SH-SY5Y (cell line): ENCODE results near the gene RNU7-1.

Source experiments
- GATA2 ChIP-seq: IDR thresholded peaks from 2 replicates; pipeline ENCODE4 v1.6.1; 2011; ENCODE audit warnings: mild to moderate bottlenecking, low read depth, low read length
- GATA3 ChIP-seq: IDR thresholded peaks from 2 replicates; pipeline ENCODE4 v1.6.1; 2011; ENCODE audit warnings: low read depth, mild to moderate bottlenecking, low read length, moderate library complexity

RNU7-1 gene

GRCh38 chr12:6960593-6961277, 17.1 kb downstream of the RNU7-1 start:
- no peak for TF ChIP-seq GATA2
- no peak for TF ChIP-seq GATA3

GRCh38 chr12:6961278-6961694, 17.7 kb downstream of the RNU7-1 start:
- no peak for TF ChIP-seq GATA3

GRCh38 chr12:6961695-6962284, 18.2 kb downstream of the RNU7-1 start:
- TF ChIP-seq GATA3 = no peak
- no peak for TF ChIP-seq GATA2

GRCh38 chr12:6962285-6963015, 18.8 kb downstream of the RNU7-1 start:
- no peak for TF ChIP-seq GATA3
- no peak for TF ChIP-seq GATA2

GRCh38 chr12:6963016-6963731, 19.6 kb downstream of the RNU7-1 start:
- TF ChIP-seq GATA3 = no peak
- TF ChIP-seq GATA2 = no peak

GRCh38 chr12:6963791-6964413, 20.3 kb downstream of the RNU7-1 start:
- TF ChIP-seq GATA2 (no peak), GATA3 (no peak)

- TF ChIP-seq GATA2 (no peak), GATA3 (no peak)
Measured at GRCh38 chr12:6964605-6965025, 21.0 kb downstream of the RNU7-1 start.

GRCh38 chr12:6965026-6965661, 21.5 kb downstream of the RNU7-1 start:
- TF ChIP-seq GATA3 = no peak

- no peak for TF ChIP-seq GATA3
- no peak for TF ChIP-seq GATA2
Measured at GRCh38 chr12:6965714-6966113, 22.1 kb downstream of the RNU7-1 start.

- TF ChIP-seq GATA2 (no peak), GATA3 (no peak)
Measured at GRCh38 chr12:6966351-6966750, 22.7 kb downstream of the RNU7-1 start.

- no peak for TF ChIP-seq GATA3
- TF ChIP-seq GATA2 = no peak
Measured at GRCh38 chr12:6967651-6968100, 24.1 kb downstream of the RNU7-1 start.

- no peak for TF ChIP-seq GATA2
- TF ChIP-seq GATA3 = no peak
Measured at GRCh38 chr12:6968426-6968825, 24.8 kb downstream of the RNU7-1 start.

- TF ChIP-seq GATA3 (no peak), GATA2 (no peak)
Measured at GRCh38 chr12:6970096-6970527, 26.5 kb downstream of the RNU7-1 start.
